ENCODE results near the gene TNS1. TPM values are rescaled to one million over a fixed set of nuclear protein-coding genes. Genes with fewer than 3 reads are reported as not detected.

Gene TNS1
- total and polyA plus RNA-seq, 2 donors (not counting 1 experiment from before 2014, with no cell fraction given): 0.10 to 0.86 TPM

GRCh38 chr2:217897816-217898806 lies 104.7 kb downstream of the TNS1 start:
- 93% methylated on average over 19 of the region's 23 CpGs for WGBS (ENCODE audit: insufficient coverage)
- Histone ChIP-seq H3K4me1 (ENCODE audit: control insufficient read depth in 2 of 2, insufficient read depth in 2 of 2, low read length in 2 of 2) (peaks cover 0 to 3% of the 10 kb centered on the region in 2 donors), H2AFZ (ENCODE audit: insufficient read depth, low read depth, low read length, poor library complexity, severe bottlenecking) (no peak overlapping the region), H3K9ac (ENCODE audit: low read length) (no peak overlapping the region), H3K27ac (ENCODE audit: low read length in 2 of 2) (no peak overlapping the region), H3K27me3 (replicated peaks in 1 of 4; ENCODE audit: control extremely low read depth in 1 of 4, control insufficient read depth in 3 of 4, insufficient read depth in 4 of 4, low read length in 3 of 4) (no peaks in the 10 kb centered on the region), H3K79me2 (ENCODE audit: control insufficient read depth, insufficient read depth, low read length) (no peaks in the 10 kb centered on the region), H3K4me2 (replicated peaks; ENCODE audit: low read depth, low read length, poor library complexity, severe bottlenecking) (no peak overlapping the region), H3K36me3 (replicated peaks in 1 of 2; ENCODE audit: control extremely low read depth in 1 of 2, control insufficient read depth in 1 of 2, extremely low read depth in 1 of 2, insufficient read depth in 2 of 2, low read length in 1 of 2) (no peaks in the 10 kb centered on the region), H3K9me3 (ENCODE audit: control extremely low read depth in 1 of 3, control insufficient read depth in 2 of 3, insufficient read depth in 1 of 3, low read length in 2 of 3) (no peaks in the 10 kb centered on the region), H3K4me3 (ENCODE audit: control extremely low read depth in 1 of 5, extremely low read depth in 1 of 5, insufficient read depth in 1 of 5, low read depth in 2 of 5, low read length in 4 of 5) (no peak overlapping the region), H4K20me1 (ENCODE audit: control insufficient read depth, insufficient read depth, low read length, poor library complexity, severe bottlenecking) (no peaks in the 10 kb centered on the region)
- intact Hi-C loops (cut with micrococcal nuclease): no loop called here
- ChIA-PET POLR2A (no interaction called here), CTCF (interaction anchor here (1.2 to 1.8 kb wide), 3 partner anchors 14 to 109 kb away, joined by 3 to 5 read pairs (median 3); no protein-coding TSS in a partner anchor)
- ATAC-seq (ENCODE audit: low read depth) (no peak), DNase-seq (no peak)
- Mint-ChIP-seq H3K27ac (no peak overlapping the region), H3K4me3 (no peak overlapping the region), H3K9me3 (ENCODE audit: insufficient read depth) (no peaks in the 10 kb centered on the region), H3K4me1 (no peaks in the 10 kb centered on the region), H3K27me3 (no peaks in the 10 kb centered on the region)
- no peak for TF ChIP-seq CTCF (IDR thresholded peaks at IDR 0.05)
- TF ChIP-seq EZH2 (IDR thresholded peaks at IDR 0.05; ENCODE audit: borderline replicate concordance, insufficient read depth, low read depth, low read length, poor library complexity, severe bottlenecking): no peak

All from B cell (primary cell).